ENCODE data around the gene TANC1.
"Not testable (repeated sequence)": the region's sequence is repeated elsewhere in the genome, so short reads cannot be mapped to it uniquely, and the experiment has no call there.

Gene TANC1

DNA sequence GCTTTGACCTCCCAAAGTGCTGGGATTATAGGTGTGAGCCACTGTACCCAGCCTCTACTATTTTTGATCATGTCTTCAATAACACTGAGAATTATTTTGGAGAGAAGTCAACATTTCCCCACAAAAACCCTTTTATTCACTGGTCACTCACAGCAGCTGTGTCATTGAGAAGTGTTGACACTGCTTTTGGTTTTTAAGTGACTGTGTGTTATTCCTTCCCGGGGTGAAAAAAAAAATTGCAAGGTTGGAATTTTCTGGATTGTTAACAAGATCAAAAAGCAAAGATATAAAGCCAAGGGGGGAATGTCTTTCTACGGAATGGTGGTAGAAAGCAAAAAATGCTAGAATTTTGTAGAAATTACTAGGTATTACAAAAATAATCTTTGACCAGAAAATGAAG lies 61.5 kb downstream of the TANC1 start:
- no peak for DNase-seq (ENCODE audit: low read depth)

DNA sequence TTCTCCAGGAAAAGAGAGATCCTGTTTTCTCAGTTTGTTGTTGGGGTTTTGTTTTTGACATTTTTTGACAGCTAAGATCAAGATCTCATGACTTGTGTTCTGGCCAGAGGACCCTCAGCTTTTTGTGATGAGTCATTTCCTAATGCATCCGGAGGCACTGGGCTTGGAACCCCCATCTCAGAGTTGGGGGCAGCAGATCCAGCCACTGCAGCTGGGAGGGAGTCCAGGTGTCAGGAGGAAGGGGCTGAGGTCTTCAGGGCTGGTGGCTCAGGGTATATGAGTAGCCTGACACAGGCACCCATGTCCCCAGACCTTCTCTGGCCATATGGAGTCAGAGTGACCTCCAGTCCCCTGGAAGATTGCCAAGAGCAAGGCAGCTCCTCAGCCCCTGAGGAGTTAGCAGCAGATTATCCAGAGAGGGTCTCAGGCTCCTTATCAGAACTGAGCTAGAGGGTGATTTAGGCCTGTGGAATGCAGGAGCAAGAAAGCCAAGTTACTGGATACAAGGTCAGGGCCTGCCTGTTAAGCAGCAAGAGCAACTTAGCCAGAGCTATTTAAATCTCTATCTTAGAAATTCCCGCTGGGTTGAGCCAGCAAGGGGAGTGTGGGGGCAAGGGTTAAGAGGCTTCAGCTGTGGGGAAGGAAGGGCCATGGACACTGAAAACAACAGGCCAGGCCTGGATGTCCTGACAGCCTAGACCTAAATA lies 62.4 kb downstream of the TANC1 start:
- no peak for DNase-seq (ENCODE audit: low read depth)

GRCh38 chr2:159032146-159032545 lies 63.7 kb downstream of the TANC1 start:
- DNase-seq (ENCODE audit: low read depth): no peak

GRCh38 chr2:159032580-159032979 lies 64.1 kb downstream of the TANC1 start:
- DNase-seq (ENCODE audit: low read depth): no peak

DNA sequence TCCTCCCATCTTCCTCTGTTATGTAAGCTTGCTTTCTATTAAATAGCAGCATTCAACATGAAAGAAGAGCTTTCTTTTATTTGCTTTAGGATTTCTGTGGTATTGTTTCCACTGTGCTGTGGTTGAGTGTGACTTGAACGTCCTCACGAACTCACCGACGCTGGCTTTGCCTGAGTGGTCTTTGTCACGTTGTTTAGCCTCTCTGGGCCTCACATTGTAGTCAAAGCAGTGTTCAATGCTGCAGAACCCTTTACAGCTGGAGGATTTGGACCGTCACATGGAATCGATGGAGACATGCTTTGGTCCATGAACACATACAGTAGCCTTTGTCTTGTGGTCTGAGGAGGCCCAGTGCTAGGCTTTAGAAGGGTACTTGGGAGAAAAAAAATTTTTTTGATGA lies 66.3 kb downstream of the TANC1 start:
- DNase-seq (ENCODE audit: low read depth): no peak

- no peak for DNase-seq (ENCODE audit: low read depth)
Measured at GRCh38 chr2:159035790-159036411, 67.5 kb downstream of the TANC1 start.

DNA sequence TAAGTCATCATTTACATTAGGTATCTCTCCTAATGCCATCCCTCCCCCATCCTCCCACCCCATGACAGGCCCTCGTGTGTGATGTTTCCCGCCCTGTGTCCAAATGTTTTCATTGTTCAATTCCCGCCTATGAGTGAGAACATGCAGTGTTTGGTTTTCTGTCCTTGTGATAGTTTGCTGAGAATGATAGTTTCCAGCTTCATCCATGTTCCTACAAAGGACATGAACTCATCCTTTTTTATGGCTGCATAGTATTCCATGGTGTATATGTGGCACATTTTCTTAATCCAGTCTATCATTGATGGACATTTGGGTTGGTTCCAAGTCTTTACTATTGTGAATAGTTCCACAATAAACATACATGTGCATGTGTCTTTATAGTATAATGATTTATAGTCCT lies 68.0 kb downstream of the TANC1 start:
- DNase-seq (ENCODE audit: low read depth): not testable (repeated sequence)

GRCh38 chr2:159041328-159041727 lies 72.9 kb downstream of the TANC1 start:
- not testable (repeated sequence) for DNase-seq (ENCODE audit: low read depth)

DNA sequence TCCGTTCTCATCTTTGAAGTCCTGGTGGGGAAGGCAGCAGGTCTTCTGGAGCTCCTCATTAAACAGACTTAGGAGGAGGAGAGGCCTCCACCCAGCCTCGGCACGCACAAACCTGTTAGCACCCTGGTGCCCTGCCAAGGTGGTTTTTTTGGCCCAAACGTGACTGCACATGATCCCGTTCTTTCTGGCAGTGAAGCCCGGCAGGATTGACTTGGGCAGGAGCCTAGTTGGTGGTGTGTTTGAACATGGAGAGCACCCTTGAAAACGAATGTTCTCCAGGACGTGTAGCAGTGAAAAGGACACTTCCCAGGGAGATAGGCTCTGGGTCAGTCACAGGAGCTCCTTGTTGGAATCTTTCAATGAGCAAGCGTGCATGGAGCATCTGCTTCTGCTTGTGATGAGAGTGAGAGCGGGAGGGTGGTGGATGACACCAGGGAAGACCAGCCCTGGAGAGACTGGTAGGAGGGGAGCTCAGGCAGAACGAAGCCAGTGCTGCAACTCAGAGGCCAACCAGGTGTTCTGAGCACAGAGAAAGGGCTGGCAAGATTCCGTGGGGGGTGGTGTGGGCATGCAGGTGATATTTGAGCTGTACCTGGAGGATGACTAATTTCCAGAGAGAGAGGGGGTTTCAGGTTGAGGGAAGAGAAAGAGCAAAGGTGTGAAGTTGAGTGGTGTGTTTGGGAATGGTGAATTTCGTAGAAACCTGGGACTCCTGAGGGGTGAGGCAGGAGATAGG lies 73.8 kb downstream of the TANC1 start:
- DNase-seq (ENCODE audit: low read depth): no peak

DNA sequence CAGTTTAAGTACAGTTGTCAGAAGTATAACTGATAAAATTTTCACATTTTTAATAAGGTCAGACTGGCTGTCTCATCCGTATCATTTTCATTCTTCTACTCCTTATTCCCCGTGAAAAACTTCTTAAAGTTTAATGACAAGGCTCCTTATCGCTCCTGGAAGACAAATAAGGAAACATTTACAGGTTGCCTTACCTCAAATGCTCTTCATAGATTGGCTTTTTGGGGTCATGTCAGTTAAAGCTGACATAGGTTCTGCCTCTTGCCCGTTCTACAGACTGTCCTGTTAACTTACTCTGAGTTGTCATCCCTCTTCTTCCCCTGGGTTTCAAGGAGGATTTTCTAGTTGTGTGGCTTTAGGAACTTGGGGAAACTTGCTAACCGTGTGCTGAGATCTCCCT lies 75.3 kb downstream of the TANC1 start:
- DNase-seq (ENCODE audit: low read depth): no peak

GRCh38 chr2:159044804-159045286 lies 76.4 kb downstream of the TANC1 start:
- DNase-seq (ENCODE audit: low read depth): no peak

DNA sequence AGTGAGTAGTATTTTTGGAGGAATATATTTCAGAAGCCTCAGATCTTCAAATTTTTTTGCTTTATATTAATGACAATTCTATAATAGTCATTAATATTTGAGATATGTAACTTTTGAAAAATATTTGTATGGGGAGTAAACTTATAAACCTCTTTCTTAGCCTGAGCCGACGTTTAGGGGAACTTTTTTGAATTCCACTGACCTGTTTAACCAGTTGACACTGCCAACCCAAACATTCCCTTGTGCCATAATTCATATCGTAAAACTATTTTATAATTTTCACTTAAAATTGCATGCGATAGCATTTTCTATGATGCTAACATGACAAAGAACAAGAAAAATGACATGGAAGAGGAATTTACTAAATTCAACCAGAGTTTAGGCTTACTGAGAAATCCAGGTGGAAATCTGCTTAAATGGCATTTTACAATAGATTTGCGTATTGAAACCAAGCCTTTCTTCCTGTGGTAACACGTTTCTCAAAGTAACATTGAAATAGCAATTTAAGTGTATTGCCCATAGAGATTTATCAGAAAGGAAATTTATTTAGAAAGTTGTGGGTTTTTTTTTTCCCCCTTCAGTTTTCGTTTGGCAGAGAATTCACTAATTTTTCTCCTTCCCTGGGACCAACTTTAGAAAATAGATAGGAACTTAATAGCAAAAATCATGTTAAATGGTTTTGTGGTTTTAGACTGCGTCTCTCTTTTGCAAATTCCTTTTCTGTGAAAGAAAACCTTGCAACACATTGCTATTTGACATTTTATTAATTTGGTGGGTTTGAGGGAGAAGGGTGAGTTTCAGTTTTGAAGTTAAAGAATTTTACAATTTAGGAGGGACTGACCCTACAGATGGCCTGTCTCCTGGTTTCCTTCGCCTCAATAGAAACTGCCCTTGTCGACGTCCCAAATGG lies 77.4 kb downstream of the TANC1 start:
- DNase-seq (ENCODE audit: low read depth): no peak

GRCh38 chr2:159046966-159047365 lies 78.5 kb downstream of the TANC1 start:
- no peak for DNase-seq (ENCODE audit: low read depth)

- no peak for DNase-seq (ENCODE audit: low read depth)
Measured at GRCh38 chr2:159050426-159050825, 82.0 kb downstream of the TANC1 start.

DNA sequence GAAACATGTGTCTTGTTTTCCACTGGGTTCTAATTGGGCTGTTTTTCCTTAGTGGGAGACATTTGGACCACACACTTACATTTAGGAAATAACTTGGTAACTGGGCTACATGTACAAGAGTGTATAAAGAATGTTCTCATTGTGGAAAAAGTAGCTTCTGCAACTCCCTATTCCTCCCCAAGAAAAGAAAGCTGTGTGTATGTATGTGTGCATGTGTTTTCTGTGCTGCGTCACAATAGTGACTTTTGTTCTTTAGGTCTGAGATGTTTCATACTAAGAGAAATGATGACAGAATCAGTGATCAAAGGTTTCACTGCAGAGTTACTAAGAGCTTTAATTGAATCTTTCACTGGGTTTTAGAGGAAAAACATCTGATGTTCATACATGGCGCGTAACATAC lies 82.7 kb downstream of the TANC1 start:
- DNase-seq (ENCODE audit: low read depth): no peak

DNA sequence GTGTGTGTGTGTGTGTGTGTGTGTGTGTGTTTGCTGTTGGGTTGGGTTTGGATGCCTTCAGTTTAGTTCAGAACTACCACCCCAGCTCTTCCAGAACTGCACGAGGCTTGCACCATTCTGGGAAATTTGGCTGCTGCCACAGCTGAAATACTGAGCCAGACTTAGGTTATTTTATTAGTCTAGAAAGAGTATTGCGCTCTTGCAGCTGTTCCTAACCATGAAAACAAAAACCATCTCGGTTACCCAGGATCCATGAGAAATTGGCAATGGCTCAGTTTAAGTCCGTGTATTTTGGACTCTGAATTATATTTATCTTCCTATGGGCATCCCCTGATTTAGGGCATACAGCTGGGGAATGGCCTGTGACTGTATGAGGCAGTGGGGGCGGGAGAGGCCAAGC lies 83.2 kb downstream of the TANC1 start:
- no peak for DNase-seq (ENCODE audit: low read depth)

GRCh38 chr2:159052157-159052601 lies 83.7 kb downstream of the TANC1 start:
- DNase-seq (ENCODE audit: low read depth): no peak

- DNase-seq (ENCODE audit: low read depth): no peak
Measured at GRCh38 chr2:159053161-159054031, 85.0 kb downstream of the TANC1 start.

DNA sequence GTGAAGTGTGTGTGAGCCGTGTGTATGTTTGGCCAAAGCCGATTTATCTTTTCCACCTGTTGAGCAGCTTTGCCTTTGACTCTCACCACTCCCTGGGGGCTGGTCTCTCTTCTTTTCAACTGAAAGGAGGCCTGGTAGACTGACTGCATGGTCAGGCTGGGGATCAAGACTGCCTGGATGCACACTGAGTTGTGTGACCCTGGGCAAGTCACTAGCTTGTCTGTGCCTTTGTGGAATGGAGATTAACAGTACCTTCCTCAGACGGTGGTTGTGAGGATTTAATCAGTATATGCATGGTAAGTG lies 85.5 kb downstream of the TANC1 start:
- DNase-seq (ENCODE audit: low read depth): no peak

- DNase-seq (ENCODE audit: low read depth): no peak
Measured at GRCh38 chr2:159054985-159055384, 86.5 kb downstream of the TANC1 start.

DNA sequence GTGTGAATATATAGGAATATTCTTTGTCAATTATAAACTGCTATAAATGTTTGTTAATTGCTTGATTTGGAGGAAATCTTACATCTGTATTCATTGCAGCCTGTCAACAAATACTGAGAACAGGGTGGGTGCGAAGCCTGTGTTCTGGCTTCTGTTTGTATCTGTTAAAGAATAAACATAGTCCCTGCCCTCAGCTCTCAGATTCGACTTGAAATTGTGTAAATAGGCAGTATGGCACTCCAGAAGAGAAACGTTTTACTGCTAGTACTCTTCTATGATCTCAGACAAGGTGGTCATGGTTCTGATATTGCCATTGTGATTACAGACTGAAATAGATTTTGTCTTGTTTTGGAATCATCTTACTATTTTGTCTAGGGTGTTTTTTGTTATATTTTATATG lies 92.1 kb downstream of the TANC1 start:
- no peak for DNase-seq (ENCODE audit: low read depth)

All from T-helper 22 cell (primary cell).